KG1 (cell line): ENCODE data around the gene FSCB.
"Not testable (repeated sequence)": the region's sequence is repeated elsewhere in the genome, so short reads cannot be mapped to it uniquely, and the experiment has no call there.

ENCODE experiments used
- DNase-seq: peaks from one replicate; lab custom pipeline; 2025; lab: John Stamatoyannopoulos, UW

The FSCB gene

GRCh38 chr14:44507183-44507582 is at the start of gene FSCB:
TSS of gene FSCB (minus strand) at chr14:44507283. CDS start at chr14:44506987, 296 bp downstream.
- no peak for DNase-seq

GRCh38 chr14:44531658-44532057 is 24.6 kb upstream of the FSCB start:
- no peak for DNase-seq

GRCh38 chr14:44530475-44530874 is 23.4 kb upstream of the FSCB start:
- DNase-seq = no peak

GRCh38 chr14:44529026-44529425 is 21.9 kb upstream of the FSCB start:
- no peak for DNase-seq

GRCh38 chr14:44528180-44528579 is 21.1 kb upstream of the FSCB start:
- no peak for DNase-seq

GRCh38 chr14:44525237-44525636 is 18.2 kb upstream of the FSCB start:
- DNase-seq = no peak

GRCh38 chr14:44515668-44516067 is 8.6 kb upstream of the FSCB start:
- DNase-seq = not testable (repeated sequence)

GRCh38 chr14:44508834-44509233 is 1.8 kb upstream of the FSCB start:
- DNase-seq = no peak

GRCh38 chr14:44505588-44505987 is 1.5 kb downstream of the FSCB start:
- DNase-seq = no peak

GRCh38 chr14:44497148-44497547 is 9.9 kb downstream of the FSCB start:
- DNase-seq = no peak

GRCh38 chr14:44494137-44494536 is 12.9 kb downstream of the FSCB start:
- DNase-seq = no peak

GRCh38 chr14:44490966-44491365 is 16.1 kb downstream of the FSCB start:
- no peak for DNase-seq

- no peak for DNase-seq
These were observed 29.1 kb downstream of the FSCB start for GRCh38 chr14:44477953-44478352.

GRCh38 chr14:44468771-44469170 is 38.3 kb downstream of the FSCB start:
- DNase-seq = no peak

GRCh38 chr14:44463356-44464004 is 43.6 kb downstream of the FSCB start:
- DNase-seq = no peak

- no peak for DNase-seq
These were observed 44.7 kb downstream of the FSCB start for GRCh38 chr14:44462381-44462780.

GRCh38 chr14:44461811-44462210 is 45.3 kb downstream of the FSCB start:
- DNase-seq = no peak
